ENCODE results near the gene ASPHD2.

DNA sequence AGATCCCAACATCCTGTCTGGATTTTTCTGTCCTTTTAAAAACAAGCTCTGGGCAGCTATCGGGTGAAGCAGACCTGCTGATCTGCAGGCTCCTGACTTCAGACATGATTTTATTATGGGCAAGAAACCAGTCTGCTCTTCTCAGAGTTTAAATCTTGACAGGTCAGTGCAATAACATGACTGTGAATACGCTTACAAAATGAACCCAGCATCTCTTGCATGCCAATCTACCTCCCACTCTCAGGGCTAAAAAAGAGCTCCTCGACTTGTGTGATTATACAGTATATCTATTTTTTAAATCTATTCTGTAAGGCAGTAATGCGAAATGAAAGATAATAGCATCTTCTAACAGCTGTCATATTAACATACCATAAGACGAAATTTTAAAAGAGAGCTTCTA lies 18.7 kb upstream of the ASPHD2 start:
- no peak for TF ChIP-seq FOSL2 (IDR thresholded peaks at IDR 0.05; ENCODE audit: borderline replicate concordance, low read depth)
- TF ChIP-seq, protein P1, sequence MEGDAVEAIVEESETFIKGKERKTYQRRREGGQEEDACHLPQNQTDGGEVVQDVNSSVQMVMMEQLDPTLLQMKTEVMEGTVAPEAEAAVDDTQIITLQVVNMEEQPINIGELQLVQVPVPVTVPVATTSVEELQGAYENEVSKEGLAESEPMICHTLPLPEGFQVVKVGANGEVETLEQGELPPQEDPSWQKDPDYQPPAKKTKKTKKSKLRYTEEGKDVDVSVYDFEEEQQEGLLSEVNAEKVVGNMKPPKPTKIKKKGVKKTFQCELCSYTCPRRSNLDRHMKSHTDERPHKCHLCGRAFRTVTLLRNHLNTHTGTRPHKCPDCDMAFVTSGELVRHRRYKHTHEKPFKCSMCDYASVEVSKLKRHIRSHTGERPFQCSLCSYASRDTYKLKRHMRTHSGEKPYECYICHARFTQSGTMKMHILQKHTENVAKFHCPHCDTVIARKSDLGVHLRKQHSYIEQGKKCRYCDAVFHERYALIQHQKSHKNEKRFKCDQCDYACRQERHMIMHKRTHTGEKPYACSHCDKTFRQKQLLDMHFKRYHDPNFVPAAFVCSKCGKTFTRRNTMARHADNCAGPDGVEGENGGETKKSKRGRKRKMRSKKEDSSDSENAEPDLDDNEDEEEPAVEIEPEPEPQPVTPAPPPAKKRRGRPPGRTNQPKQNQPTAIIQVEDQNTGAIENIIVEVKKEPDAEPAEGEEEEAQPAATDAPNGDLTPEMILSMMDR (IDR thresholded peaks at IDR 0.05) = no peak
- no peak for TF ChIP-seq SMC3 (IDR thresholded peaks at IDR 0.05; ENCODE audit: low read depth, low read length)
- TF ChIP-seq POLR2AphosphoS5 (IDR thresholded peaks at IDR 0.05; ENCODE audit: low read depth, low read length) = no peak
- no peak for TF ChIP-seq CHD2 (IDR thresholded peaks at IDR 0.05; ENCODE audit: low read length, partially characterized antibody)
- no peak for TF ChIP-seq SIN3A (IDR thresholded peaks at IDR 0.05; ENCODE audit: borderline replicate concordance, low read depth, low read length)
- TF ChIP-seq, protein P2, sequence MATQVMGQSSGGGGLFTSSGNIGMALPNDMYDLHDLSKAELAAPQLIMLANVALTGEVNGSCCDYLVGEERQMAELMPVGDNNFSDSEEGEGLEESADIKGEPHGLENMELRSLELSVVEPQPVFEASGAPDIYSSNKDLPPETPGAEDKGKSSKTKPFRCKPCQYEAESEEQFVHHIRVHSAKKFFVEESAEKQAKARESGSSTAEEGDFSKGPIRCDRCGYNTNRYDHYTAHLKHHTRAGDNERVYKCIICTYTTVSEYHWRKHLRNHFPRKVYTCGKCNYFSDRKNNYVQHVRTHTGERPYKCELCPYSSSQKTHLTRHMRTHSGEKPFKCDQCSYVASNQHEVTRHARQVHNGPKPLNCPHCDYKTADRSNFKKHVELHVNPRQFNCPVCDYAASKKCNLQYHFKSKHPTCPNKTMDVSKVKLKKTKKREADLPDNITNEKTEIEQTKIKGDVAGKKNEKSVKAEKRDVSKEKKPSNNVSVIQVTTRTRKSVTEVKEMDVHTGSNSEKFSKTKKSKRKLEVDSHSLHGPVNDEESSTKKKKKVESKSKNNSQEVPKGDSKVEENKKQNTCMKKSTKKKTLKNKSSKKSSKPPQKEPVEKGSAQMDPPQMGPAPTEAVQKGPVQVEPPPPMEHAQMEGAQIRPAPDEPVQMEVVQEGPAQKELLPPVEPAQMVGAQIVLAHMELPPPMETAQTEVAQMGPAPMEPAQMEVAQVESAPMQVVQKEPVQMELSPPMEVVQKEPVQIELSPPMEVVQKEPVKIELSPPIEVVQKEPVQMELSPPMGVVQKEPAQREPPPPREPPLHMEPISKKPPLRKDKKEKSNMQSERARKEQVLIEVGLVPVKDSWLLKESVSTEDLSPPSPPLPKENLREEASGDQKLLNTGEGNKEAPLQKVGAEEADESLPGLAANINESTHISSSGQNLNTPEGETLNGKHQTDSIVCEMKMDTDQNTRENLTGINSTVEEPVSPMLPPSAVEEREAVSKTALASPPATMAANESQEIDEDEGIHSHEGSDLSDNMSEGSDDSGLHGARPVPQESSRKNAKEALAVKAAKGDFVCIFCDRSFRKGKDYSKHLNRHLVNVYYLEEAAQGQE (IDR thresholded peaks at IDR 0.05; ENCODE audit: low read depth, low read length) = no peak
- TF ChIP-seq, protein P3, sequence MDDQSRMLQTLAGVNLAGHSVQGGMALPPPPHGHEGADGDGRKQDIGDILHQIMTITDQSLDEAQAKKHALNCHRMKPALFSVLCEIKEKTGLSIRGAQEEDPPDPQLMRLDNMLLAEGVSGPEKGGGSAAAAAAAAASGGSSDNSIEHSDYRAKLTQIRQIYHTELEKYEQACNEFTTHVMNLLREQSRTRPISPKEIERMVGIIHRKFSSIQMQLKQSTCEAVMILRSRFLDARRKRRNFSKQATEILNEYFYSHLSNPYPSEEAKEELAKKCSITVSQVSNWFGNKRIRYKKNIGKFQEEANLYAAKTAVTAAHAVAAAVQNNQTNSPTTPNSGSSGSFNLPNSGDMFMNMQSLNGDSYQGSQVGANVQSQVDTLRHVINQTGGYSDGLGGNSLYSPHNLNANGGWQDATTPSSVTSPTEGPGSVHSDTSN (IDR thresholded peaks at IDR 0.05) = no peak
- no peak for TF ChIP-seq RXRA (IDR thresholded peaks at IDR 0.05; ENCODE audit: borderline replicate concordance, low read depth)
- no peak for TF ChIP-seq GATA2 (CRISPR knock-in tag; IDR thresholded peaks at IDR 0.05)

Measured in SK-N-SH (cell line).